Ishikawa (cell line): ENCODE data around the gene ADCY1.

Source experiments
- CEBPB ChIP-seq: IDR thresholded peaks from 2 replicates; pipeline ENCODE4 v1.6.1; 2012
- EGR1 ChIP-seq: IDR thresholded peaks from 2 replicates; pipeline ENCODE4 v1.6.1; 2012
- EP300 ChIP-seq: IDR thresholded peaks from 2 replicates; pipeline ENCODE4 v1.6.1; 2012; ENCODE audit warnings: borderline replicate concordance
- FOXM1 ChIP-seq: IDR thresholded peaks from 2 replicates; pipeline ENCODE4 v1.6.1; 2012; ENCODE audit warnings: low read depth, borderline replicate concordance
- NFIC ChIP-seq: IDR thresholded peaks from 2 replicates; pipeline ENCODE4 v1.6.1; 2012
- RAD21 ChIP-seq: IDR thresholded peaks from 2 replicates; pipeline ENCODE4 v1.6.1; 2012; ENCODE audit warnings: low read depth
- TAF1 ChIP-seq: IDR thresholded peaks from 2 replicates; pipeline ENCODE4 v1.6.1; 2012; ENCODE audit warnings: low read depth, mild to moderate bottlenecking
- TEAD4 ChIP-seq: IDR thresholded peaks from 2 replicates; pipeline ENCODE4 v1.6.1; 2012
- YY1 ChIP-seq: IDR thresholded peaks from 2 replicates; pipeline ENCODE4 v1.6.1; 2012; ENCODE audit warnings: low read depth
- TF ChIP-seq, protein P1 (sequence below): IDR thresholded peaks from 2 replicates; pipeline ENCODE4 v1.6.1; 2012; ENCODE audit warnings: low read depth, mild to moderate bottlenecking
- TF ChIP-seq, protein P2 (sequence below): IDR thresholded peaks from 2 replicates; pipeline ENCODE4 v1.6.1; 2012
- TF ChIP-seq, protein P3 (sequence below): IDR thresholded peaks from 2 replicates; pipeline ENCODE4 v1.6.1; 2012

DNA sequence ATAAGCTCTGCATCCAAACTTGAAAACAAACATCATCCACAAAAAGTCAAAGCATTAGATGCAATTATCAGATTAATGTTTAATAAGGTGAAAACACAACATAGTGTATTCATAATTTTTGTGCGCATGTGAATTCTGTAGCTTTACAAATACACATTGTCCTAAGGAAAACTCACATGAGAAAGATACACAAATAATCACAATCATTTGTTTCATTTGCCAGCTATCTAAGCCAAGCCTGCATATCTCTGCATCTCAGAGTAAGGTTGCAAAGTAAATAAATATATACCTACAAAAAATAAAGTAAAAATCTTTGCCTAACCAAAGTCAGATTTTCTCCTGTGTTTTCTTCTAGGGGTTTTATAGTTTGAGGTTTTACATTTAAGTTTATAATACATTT lies 57.4 kb downstream of the ADCY1 start:
- TF ChIP-seq TEAD4: no peak
- TF ChIP-seq EP300: no peak
- no peak for TF ChIP-seq FOXM1
- TF ChIP-seq, protein P1, sequence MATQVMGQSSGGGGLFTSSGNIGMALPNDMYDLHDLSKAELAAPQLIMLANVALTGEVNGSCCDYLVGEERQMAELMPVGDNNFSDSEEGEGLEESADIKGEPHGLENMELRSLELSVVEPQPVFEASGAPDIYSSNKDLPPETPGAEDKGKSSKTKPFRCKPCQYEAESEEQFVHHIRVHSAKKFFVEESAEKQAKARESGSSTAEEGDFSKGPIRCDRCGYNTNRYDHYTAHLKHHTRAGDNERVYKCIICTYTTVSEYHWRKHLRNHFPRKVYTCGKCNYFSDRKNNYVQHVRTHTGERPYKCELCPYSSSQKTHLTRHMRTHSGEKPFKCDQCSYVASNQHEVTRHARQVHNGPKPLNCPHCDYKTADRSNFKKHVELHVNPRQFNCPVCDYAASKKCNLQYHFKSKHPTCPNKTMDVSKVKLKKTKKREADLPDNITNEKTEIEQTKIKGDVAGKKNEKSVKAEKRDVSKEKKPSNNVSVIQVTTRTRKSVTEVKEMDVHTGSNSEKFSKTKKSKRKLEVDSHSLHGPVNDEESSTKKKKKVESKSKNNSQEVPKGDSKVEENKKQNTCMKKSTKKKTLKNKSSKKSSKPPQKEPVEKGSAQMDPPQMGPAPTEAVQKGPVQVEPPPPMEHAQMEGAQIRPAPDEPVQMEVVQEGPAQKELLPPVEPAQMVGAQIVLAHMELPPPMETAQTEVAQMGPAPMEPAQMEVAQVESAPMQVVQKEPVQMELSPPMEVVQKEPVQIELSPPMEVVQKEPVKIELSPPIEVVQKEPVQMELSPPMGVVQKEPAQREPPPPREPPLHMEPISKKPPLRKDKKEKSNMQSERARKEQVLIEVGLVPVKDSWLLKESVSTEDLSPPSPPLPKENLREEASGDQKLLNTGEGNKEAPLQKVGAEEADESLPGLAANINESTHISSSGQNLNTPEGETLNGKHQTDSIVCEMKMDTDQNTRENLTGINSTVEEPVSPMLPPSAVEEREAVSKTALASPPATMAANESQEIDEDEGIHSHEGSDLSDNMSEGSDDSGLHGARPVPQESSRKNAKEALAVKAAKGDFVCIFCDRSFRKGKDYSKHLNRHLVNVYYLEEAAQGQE: no peak
- no peak for TF ChIP-seq RAD21
- TF ChIP-seq, protein P2, sequence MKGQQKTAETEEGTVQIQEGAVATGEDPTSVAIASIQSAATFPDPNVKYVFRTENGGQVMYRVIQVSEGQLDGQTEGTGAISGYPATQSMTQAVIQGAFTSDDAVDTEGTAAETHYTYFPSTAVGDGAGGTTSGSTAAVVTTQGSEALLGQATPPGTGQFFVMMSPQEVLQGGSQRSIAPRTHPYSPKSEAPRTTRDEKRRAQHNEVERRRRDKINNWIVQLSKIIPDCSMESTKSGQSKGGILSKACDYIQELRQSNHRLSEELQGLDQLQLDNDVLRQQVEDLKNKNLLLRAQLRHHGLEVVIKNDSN: no peak
- no peak for TF ChIP-seq TAF1
- TF ChIP-seq CEBPB: no peak
- no peak for TF ChIP-seq YY1
- TF ChIP-seq EGR1: no peak
- TF ChIP-seq, protein P3, sequence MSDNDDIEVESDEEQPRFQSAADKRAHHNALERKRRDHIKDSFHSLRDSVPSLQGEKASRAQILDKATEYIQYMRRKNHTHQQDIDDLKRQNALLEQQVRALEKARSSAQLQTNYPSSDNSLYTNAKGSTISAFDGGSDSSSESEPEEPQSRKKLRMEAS: no peak
- TF ChIP-seq NFIC: no peak
